WTC11 (cell line): ENCODE data around the gene ROPN1. TPM values are rescaled to one million over a fixed set of nuclear protein-coding genes. Genes with fewer than 3 reads are reported as not detected.
"Not testable (repeated sequence)": the region's sequence is repeated elsewhere in the genome, so short reads cannot be mapped to it uniquely, and the experiment has no call there.

Experiments used
- ATAC-seq: fragments of 200-7000 bp; cut with Tn5 transposase; 2 replicates; pipeline ENCODE4 v1.10.0; 2021; ENCODE audit warnings: mild to moderate bottlenecking, moderate library complexity
- CTCF ChIA-PET: fragments of 300-600 bp; sonication (Branson Sonifier 250); formaldehyde crosslinking; loops from one replicate; lab custom pipeline; 2021; ENCODE audit warnings: antibody characterized with exemption; lab: Charles Lee
- POLR2A ChIA-PET: fragments of 350-600 bp; sonication (Branson Sonifier 250); formaldehyde crosslinking; loops from one replicate; lab custom pipeline; 2021; ENCODE audit warnings: antibody characterized with exemption; lab: Charles Lee
- DNase-seq: peaks from one replicate; pipeline ENCODE4 v3.0.0; 2021; ENCODE audit warnings: low spot score
- H3K27ac Mint-ChIP-seq: 2 replicates; pipeline ENCODE4 v1.8.0; 2021; ENCODE audit warnings: mixed read lengths
- H3K27me3 Mint-ChIP-seq: 2 replicates; pipeline ENCODE4 v1.8.0; 2021; ENCODE audit warnings: low read depth, mild to moderate bottlenecking, moderate library complexity, mixed read lengths
- H3K36me3 Mint-ChIP-seq: 2 replicates; pipeline ENCODE4 v1.8.0; 2021; ENCODE audit warnings: mixed read lengths
- H3K4me1 Mint-ChIP-seq: 2 replicates; pipeline ENCODE4 v1.8.0; 2022; ENCODE audit warnings: mixed read lengths
- H3K4me3 Mint-ChIP-seq: 2 replicates; pipeline ENCODE4 v1.8.0; 2021; ENCODE audit warnings: mild to moderate bottlenecking, moderate library complexity, mixed read lengths
- H3K9me3 Mint-ChIP-seq: 2 replicates; pipeline ENCODE4 v1.8.0; 2021; ENCODE audit warnings: mixed read lengths
- FOXJ3 ChIP-seq: sonication (generic); formaldehyde crosslinking; IDR thresholded peaks from 2 replicates; pipeline ENCODE4 v1.9.0; 2021; ENCODE audit warnings: missing genetic modification reagents, mild to moderate bottlenecking, borderline replicate concordance
- GRHL2 ChIP-seq: fragments of 250-450 bp; sonication (Bioruptor Pico); IDR thresholded peaks from 2 replicates; pipeline ENCODE4 v1.8.0; 2022; ENCODE audit warnings: mild to moderate bottlenecking, moderate library complexity; ENCODE audit not compliant: insufficient replicate concordance, severe bottlenecking
- HMGA2 ChIP-seq: fragments of 250-450 bp; sonication (Bioruptor Pico); IDR thresholded peaks from 2 replicates; pipeline ENCODE4 v1.4.0; 2021; ENCODE audit warnings: mild to moderate bottlenecking, moderate library complexity
- JUN ChIP-seq: sonication (generic); formaldehyde crosslinking; IDR thresholded peaks from 2 replicates; pipeline ENCODE4 v1.8.0; 2023; ENCODE audit warnings: mild to moderate bottlenecking, missing genetic modification reagents
- RORB ChIP-seq: fragments of 250-450 bp; sonication (Bioruptor Pico); IDR thresholded peaks from 2 replicates; pipeline ENCODE4 v1.9.0; 2021; ENCODE audit warnings: mild to moderate bottlenecking
- SMAD4 ChIP-seq: sonication (generic); formaldehyde crosslinking; IDR thresholded peaks from 2 replicates; pipeline ENCODE4 v1.8.0; 2022; ENCODE audit warnings: mild to moderate bottlenecking, missing genetic modification reagents
- TP53 ChIP-seq: sonication (generic); formaldehyde crosslinking; IDR thresholded peaks from 2 replicates; pipeline ENCODE4 v1.8.1; 2023; ENCODE audit warnings: mild to moderate bottlenecking, missing genetic modification reagents
- ZNF138 ChIP-seq: sonication (generic); formaldehyde crosslinking; conservative IDR thresholded peaks from 2 replicates; pipeline ENCODE4 v1.8.1; 2022; ENCODE audit warnings: mild to moderate bottlenecking, moderate library complexity, missing genetic modification reagents
- ZNF219 ChIP-seq: sonication (generic); formaldehyde crosslinking; IDR thresholded peaks from 2 replicates; pipeline ENCODE4 v1.8.0; 2023; ENCODE audit warnings: missing genetic modification reagents, mild to moderate bottlenecking, borderline replicate concordance
- ZNF232 ChIP-seq: sonication (generic); formaldehyde crosslinking; IDR thresholded peaks from 2 replicates; pipeline ENCODE4 v1.8.0; 2022; ENCODE audit warnings: mild to moderate bottlenecking, missing genetic modification reagents
- total RNA-seq: library from RNA; stranded (reverse); gene quantifications from 3 replicates; pipeline ENCODE4 v1.2.3, GENCODE V29; 2021
- TF ChIP-seq, protein P1 (sequence below): fragments of 200-600 bp; IDR thresholded peaks from 2 replicates; pipeline ENCODE4 v1.8.0; 2022; ENCODE audit warnings: antibody characterized with exemption
- TF ChIP-seq, protein P2 (sequence below): sonication (generic); formaldehyde crosslinking; IDR thresholded peaks from 2 replicates; pipeline ENCODE4 v1.8.0; 2023; ENCODE audit warnings: missing genetic modification reagents
- TF ChIP-seq, protein P3 (sequence below): sonication (generic); formaldehyde crosslinking; IDR thresholded peaks from 2 replicates; pipeline ENCODE4 v1.8.1; 2022; ENCODE audit warnings: low read depth, missing genetic modification reagents, borderline replicate concordance
- TF ChIP-seq, protein P4 (sequence below): fragments of 250-450 bp; sonication (Bioruptor Pico); IDR thresholded peaks from 2 replicates; pipeline ENCODE4 v1.9.0; 2021; ENCODE audit warnings: mild to moderate bottlenecking
- TF ChIP-seq, protein P5 (sequence below): sonication (generic); formaldehyde crosslinking; IDR thresholded peaks from 2 replicates; pipeline ENCODE4 v1.8.1; 2022; ENCODE audit warnings: low read depth, mild to moderate bottlenecking, moderate library complexity, missing genetic modification reagents, borderline replicate concordance
- TF ChIP-seq, protein P6 (sequence below): sonication (generic); formaldehyde crosslinking; IDR thresholded peaks from 2 replicates; pipeline ENCODE4 v1.8.1; 2023; ENCODE audit warnings: mild to moderate bottlenecking, moderate library complexity, missing genetic modification reagents
- TF ChIP-seq, protein P7 (sequence below): sonication (generic); formaldehyde crosslinking; IDR thresholded peaks from 2 replicates; pipeline ENCODE4 v1.8.0; 2022; ENCODE audit warnings: mild to moderate bottlenecking, missing genetic modification reagents

ROPN1 gene
- total RNA-seq, 1 experiment from 2014 or later = not detected

DNA sequence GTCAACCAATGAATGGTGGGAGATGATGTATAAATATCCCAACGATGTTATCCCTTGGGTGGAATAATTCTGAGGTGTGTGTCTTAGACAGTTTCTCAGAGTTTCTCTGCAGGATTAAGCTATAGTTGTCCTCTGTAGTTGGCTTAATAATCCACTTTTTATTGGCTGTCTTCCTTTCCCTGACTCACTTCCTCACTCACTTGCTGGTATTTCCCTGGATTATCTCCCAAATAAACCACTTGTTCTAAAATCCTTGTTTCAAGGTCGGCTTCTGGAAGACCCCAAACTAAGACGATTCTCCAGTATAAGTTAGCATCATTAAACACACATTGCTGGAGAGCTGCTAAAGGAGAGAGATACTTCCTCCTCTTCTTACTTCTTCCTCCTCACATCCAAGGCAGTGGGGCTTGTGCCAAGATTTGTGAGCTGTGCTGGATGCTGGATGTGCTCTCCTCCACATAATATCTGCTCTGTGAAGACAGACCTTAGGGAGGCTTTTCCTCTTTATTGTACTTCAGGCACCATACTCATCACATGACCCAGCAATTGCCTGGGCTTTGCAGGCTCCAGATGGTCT, 22.5 kb upstream of the ROPN1 start (continued):
- TF ChIP-seq, protein P1, sequence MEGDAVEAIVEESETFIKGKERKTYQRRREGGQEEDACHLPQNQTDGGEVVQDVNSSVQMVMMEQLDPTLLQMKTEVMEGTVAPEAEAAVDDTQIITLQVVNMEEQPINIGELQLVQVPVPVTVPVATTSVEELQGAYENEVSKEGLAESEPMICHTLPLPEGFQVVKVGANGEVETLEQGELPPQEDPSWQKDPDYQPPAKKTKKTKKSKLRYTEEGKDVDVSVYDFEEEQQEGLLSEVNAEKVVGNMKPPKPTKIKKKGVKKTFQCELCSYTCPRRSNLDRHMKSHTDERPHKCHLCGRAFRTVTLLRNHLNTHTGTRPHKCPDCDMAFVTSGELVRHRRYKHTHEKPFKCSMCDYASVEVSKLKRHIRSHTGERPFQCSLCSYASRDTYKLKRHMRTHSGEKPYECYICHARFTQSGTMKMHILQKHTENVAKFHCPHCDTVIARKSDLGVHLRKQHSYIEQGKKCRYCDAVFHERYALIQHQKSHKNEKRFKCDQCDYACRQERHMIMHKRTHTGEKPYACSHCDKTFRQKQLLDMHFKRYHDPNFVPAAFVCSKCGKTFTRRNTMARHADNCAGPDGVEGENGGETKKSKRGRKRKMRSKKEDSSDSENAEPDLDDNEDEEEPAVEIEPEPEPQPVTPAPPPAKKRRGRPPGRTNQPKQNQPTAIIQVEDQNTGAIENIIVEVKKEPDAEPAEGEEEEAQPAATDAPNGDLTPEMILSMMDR = no peak
- TF ChIP-seq RORB = no peak
- no peak for TF ChIP-seq TP53
- no peak for TF ChIP-seq HMGA2 (CRISPR knock-in tag)
- TF ChIP-seq GRHL2 = no peak

DNA sequence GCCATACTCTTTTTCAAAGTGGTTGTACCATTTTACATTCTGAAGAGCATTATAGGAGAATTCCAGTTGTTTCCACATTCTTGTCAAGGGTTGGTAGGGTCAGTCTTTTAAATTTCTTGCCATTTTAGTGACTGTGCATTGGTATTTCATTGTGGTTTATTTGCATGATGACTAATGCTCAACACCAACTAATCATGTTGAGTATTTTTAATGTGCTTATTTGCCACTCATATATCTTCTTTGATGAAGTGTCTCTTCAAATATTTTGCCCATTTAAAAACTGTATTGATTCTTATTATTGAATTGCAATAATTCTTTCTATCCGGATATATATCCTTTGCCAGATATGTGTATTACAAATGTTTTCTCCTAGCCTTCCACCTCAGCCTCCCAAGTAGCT, 16.4 kb upstream of the ROPN1 start:
- H3K9me3 Mint-ChIP-seq, ATAC-seq, H3K27ac Mint-ChIP-seq, CTCF ChIA-PET, H3K36me3 Mint-ChIP-seq, POLR2A ChIA-PET, H3K4me1 Mint-ChIP-seq, H3K4me3 Mint-ChIP-seq, DNase-seq: not testable (repeated sequence)
- H3K27me3 Mint-ChIP-seq = peaks cover 26% of the 10 kb centered on the region

DNA sequence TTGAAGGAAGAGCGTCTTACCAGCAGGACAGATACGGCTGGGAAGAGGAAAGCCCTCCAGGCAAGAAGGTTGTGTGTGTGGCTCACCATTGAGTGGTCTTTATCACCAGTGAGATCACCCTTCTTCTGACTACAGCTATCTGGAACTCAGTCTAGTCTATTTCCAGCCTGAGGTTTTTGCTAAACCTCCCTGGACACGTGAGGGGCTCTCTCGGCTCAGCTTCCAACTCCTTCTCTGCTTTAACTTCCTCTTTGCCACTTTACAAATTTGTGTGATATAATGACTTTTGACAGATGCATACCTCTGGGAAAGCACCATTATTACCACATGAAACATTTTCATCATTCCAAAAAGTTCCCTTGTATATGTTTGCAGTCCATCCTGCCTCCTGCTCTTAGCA, 15.3 kb upstream of the ROPN1 start:
- Mint-ChIP-seq H3K36me3 (no peaks in the 10 kb centered on the region), H3K4me3 (no peak overlapping the region), H3K4me1 (no peaks in the 10 kb centered on the region), H3K27ac (no peak overlapping the region), H3K9me3 (no peaks in the 10 kb centered on the region), H3K27me3 (peaks cover 21% of the 10 kb centered on the region)
- ChIA-PET CTCF (no interaction called here), POLR2A (no interaction called here)
- no peak for DNase-seq
- TF ChIP-seq JUN (CRISPR knock-in tag) (no peak), ZNF219 (CRISPR knock-in tag) (no peak), FOXJ3 (CRISPR knock-in tag) (no peak), SMAD4 (no peak), ZNF138 (CRISPR knock-in tag) (no peak), ZNF232 (CRISPR knock-in tag) (no peak)
- TF ChIP-seq, protein P2, sequence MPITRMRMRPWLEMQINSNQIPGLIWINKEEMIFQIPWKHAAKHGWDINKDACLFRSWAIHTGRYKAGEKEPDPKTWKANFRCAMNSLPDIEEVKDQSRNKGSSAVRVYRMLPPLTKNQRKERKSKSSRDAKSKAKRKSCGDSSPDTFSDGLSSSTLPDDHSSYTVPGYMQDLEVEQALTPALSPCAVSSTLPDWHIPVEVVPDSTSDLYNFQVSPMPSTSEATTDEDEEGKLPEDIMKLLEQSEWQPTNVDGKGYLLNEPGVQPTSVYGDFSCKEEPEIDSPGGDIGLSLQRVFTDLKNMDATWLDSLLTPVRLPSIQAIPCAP (CRISPR knock-in tag) = no peak
- TF ChIP-seq, protein P3, sequence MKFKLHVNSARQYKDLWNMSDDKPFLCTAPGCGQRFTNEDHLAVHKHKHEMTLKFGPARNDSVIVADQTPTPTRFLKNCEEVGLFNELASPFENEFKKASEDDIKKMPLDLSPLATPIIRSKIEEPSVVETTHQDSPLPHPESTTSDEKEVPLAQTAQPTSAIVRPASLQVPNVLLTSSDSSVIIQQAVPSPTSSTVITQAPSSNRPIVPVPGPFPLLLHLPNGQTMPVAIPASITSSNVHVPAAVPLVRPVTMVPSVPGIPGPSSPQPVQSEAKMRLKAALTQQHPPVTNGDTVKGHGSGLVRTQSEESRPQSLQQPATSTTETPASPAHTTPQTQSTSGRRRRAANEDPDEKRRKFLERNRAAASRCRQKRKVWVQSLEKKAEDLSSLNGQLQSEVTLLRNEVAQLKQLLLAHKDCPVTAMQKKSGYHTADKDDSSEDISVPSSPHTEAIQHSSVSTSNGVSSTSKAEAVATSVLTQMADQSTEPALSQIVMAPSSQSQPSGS (CRISPR knock-in tag) = no peak
- TF ChIP-seq, protein P4, sequence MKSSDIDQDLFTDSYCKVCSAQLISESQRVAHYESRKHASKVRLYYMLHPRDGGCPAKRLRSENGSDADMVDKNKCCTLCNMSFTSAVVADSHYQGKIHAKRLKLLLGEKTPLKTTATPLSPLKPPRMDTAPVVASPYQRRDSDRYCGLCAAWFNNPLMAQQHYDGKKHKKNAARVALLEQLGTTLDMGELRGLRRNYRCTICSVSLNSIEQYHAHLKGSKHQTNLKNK (CRISPR knock-in tag) = no peak
- TF ChIP-seq, protein P5, sequence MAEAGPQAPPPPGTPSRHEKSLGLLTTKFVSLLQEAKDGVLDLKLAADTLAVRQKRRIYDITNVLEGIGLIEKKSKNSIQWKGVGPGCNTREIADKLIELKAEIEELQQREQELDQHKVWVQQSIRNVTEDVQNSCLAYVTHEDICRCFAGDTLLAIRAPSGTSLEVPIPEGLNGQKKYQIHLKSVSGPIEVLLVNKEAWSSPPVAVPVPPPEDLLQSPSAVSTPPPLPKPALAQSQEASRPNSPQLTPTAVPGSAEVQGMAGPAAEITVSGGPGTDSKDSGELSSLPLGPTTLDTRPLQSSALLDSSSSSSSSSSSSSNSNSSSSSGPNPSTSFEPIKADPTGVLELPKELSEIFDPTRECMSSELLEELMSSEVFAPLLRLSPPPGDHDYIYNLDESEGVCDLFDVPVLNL = no peak
- TF ChIP-seq, protein P6, sequence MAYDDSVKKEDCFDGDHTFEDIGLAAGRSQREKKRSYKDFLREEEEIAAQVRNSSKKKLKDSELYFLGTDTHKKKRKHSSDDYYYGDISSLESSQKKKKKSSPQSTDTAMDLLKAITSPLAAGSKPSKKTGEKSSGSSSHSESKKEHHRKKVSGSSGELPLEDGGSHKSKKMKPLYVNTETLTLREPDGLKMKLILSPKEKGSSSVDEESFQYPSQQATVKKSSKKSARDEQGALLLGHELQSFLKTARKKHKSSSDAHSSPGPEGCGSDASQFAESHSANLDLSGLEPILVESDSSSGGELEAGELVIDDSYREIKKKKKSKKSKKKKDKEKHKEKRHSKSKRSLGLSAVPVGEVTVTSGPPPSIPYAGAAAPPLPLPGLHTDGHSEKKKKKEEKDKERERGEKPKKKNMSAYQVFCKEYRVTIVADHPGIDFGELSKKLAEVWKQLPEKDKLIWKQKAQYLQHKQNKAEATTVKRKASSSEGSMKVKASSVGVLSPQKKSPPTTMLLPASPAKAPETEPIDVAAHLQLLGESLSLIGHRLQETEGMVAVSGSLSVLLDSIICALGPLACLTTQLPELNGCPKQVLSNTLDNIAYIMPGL = no peak
- TF ChIP-seq, protein P7, sequence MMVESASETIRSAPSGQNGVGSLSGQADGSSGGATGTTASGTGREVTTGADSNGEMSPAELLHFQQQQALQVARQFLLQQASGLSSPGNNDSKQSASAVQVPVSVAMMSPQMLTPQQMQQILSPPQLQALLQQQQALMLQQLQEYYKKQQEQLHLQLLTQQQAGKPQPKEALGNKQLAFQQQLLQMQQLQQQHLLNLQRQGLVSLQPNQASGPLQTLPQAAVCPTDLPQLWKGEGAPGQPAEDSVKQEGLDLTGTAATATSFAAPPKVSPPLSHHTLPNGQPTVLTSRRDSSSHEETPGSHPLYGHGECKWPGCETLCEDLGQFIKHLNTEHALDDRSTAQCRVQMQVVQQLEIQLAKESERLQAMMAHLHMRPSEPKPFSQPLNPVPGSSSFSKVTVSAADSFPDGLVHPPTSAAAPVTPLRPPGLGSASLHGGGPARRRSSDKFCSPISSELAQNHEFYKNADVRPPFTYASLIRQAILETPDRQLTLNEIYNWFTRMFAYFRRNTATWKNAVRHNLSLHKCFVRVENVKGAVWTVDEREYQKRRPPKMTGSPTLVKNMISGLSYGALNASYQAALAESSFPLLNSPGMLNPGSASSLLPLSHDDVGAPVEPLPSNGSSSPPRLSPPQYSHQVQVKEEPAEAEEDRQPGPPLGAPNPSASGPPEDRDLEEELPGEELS (CRISPR knock-in tag) = no peak
- no peak for ATAC-seq

DNA sequence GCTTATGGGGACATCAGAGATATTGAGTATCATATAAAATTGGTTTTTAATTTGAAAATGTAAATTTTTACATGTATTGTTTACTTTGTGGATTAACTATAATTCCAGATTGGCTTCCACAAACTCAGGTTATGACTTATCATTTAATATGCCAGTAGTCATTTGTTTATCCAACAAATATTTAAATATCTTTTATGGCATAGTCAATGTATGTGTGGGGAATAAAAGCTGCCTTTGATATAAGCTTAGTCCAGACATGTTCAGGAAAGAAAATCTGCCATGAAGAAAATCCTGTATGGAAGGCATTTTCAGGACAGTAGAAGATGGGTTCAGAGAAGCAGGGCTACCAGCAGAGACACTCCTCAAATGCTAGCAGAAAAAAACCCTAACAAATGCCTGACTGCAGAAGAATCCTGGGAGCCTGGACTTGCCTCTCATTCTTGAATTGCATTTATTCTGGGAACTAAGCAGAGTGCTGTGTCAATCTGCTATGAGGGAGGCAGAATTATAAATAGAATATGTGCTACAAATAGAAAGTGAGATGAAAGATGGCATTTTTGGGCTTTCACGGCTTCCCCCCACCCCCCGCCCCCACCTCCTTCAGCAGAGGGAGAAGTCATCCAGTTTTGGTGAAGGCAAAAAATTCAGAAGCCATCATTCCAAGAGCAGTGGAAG, 10.6 kb upstream of the ROPN1 start:
- POLR2A ChIA-PET, H3K4me1 Mint-ChIP-seq, ATAC-seq, H3K36me3 Mint-ChIP-seq, H3K4me3 Mint-ChIP-seq, H3K9me3 Mint-ChIP-seq, DNase-seq, H3K27ac Mint-ChIP-seq: not testable (repeated sequence)
- peaks cover 40% of the 10 kb centered on the region for H3K27me3 Mint-ChIP-seq
- CTCF ChIA-PET = interaction anchor here (1.1 kb wide), 1 partner anchor 30 kb away, joined by 3 read pairs; the partner anchor contains the start of gene KALRN

DNA sequence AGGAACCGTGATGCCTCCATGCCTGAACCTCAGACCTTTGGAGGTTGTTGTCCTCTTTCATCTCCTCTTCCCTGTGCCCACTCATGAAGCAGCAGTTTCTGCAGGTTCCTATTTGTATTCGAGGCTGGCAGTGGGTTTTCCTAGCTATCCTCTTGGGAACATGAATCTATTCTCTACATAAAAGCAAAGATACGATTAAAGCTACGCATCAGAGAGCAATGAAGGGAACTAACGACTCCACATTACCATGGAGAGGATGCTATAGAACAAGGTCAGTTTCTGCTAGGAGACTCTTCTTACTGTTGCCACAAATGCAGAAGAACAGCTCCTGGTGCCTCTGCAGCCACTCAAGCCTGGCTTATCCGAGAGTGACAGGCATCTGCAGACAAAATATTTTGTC, 9.4 kb upstream of the ROPN1 start:
- CTCF ChIA-PET, H3K4me1 Mint-ChIP-seq, ATAC-seq, H3K27ac Mint-ChIP-seq, DNase-seq, POLR2A ChIA-PET, H3K9me3 Mint-ChIP-seq, H3K4me3 Mint-ChIP-seq, H3K36me3 Mint-ChIP-seq: not testable (repeated sequence)
- peaks cover 46% of the 10 kb centered on the region for H3K27me3 Mint-ChIP-seq
